Mesothelial cell of epicardium (in vitro differentiated cells): ENCODE data around the gene CR1. TPM values are rescaled to one million over a fixed set of nuclear protein-coding genes. Genes with fewer than 3 reads are reported as not detected.

Source experiments
- DNase-seq, 2 experiments: peaks; one replicate each; pipeline ENCODE4 v3.0.0; 2021; ENCODE audit warnings: low spot score in 2 of 2; ENCODE audit not compliant: unreplicated experiment in 2 of 2
- H3K27ac Mint-ChIP-seq: 2 replicates; pipeline ENCODE4 v1.8.0; 2021; ENCODE audit warnings: mixed read lengths
- H3K27me3 Mint-ChIP-seq: 2 replicates; pipeline ENCODE4 v1.8.0; 2021; ENCODE audit warnings: low read depth, mixed read lengths
- H3K36me3 Mint-ChIP-seq: 2 replicates; pipeline ENCODE4 v1.8.0; 2021; ENCODE audit warnings: mixed read lengths
- H3K4me1 Mint-ChIP-seq: 2 replicates; pipeline ENCODE4 v1.8.0; 2021; ENCODE audit warnings: mixed read lengths
- H3K4me3 Mint-ChIP-seq: 2 replicates; pipeline ENCODE4 v1.8.0; 2021; ENCODE audit warnings: mild to moderate bottlenecking, moderate library complexity, mixed read lengths
- H3K9me3 Mint-ChIP-seq: 2 replicates; pipeline ENCODE4 v1.8.0; 2021; ENCODE audit warnings: mixed read lengths
- total RNA-seq: library from RNA; stranded (reverse); gene quantifications from 3 replicates; pipeline ENCODE4 v1.2.1, GENCODE V29; 2021
- TF ChIP-seq, protein P1 (sequence below): fragments of 200-600 bp; sonication (generic); IDR thresholded peaks from one replicate; pipeline ENCODE4 v1.5.0; 2021; ENCODE audit warnings: antibody characterized with exemption; ENCODE audit not compliant: unreplicated experiment

The CR1 gene
- total RNA-seq, 1 donor from 2014 or later = 0.09 TPM

DNA sequence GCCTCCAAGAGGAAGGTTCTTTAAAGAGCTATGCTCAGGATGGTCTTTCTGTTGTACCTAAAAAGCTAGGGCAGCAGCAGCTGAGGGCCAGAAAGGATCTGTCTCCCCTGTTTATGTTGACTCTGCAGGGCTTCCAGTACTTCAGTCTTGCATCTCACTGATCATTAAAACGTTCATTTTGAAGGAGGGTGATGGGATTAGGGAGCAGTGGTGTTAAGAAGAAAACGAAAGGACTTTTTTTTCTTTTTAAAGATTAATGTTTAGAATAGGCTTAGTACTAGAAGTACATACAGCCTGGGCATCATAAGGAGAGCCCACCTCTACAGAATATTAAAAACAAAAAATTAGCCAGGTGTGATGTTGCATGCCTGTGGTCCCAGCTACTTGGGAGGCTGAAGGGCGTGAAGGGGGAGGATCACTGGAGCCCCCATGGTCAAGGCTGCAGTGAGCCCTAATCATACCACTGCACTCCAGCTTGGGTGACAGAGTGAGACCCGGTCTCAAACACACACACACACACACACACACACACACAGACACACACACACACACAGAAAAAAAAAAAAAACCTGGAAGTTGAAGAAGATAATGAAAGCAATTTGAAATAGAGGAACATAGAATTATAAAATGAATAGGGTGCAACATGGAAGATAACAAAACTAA, 151.8 kb downstream of the CR1 start:
- TF ChIP-seq, protein P1, sequence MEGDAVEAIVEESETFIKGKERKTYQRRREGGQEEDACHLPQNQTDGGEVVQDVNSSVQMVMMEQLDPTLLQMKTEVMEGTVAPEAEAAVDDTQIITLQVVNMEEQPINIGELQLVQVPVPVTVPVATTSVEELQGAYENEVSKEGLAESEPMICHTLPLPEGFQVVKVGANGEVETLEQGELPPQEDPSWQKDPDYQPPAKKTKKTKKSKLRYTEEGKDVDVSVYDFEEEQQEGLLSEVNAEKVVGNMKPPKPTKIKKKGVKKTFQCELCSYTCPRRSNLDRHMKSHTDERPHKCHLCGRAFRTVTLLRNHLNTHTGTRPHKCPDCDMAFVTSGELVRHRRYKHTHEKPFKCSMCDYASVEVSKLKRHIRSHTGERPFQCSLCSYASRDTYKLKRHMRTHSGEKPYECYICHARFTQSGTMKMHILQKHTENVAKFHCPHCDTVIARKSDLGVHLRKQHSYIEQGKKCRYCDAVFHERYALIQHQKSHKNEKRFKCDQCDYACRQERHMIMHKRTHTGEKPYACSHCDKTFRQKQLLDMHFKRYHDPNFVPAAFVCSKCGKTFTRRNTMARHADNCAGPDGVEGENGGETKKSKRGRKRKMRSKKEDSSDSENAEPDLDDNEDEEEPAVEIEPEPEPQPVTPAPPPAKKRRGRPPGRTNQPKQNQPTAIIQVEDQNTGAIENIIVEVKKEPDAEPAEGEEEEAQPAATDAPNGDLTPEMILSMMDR = no peak
- no peak for DNase-seq
- H3K27ac Mint-ChIP-seq = no peak overlapping the region
- no peak overlapping the region for H3K4me3 Mint-ChIP-seq
- H3K9me3 Mint-ChIP-seq = no peaks in the 10 kb centered on the region
- H3K4me1 Mint-ChIP-seq = no peaks in the 10 kb centered on the region
- H3K27me3 Mint-ChIP-seq = peaks cover 8% of the 10 kb centered on the region
- no peaks in the 10 kb centered on the region for H3K36me3 Mint-ChIP-seq

DNA sequence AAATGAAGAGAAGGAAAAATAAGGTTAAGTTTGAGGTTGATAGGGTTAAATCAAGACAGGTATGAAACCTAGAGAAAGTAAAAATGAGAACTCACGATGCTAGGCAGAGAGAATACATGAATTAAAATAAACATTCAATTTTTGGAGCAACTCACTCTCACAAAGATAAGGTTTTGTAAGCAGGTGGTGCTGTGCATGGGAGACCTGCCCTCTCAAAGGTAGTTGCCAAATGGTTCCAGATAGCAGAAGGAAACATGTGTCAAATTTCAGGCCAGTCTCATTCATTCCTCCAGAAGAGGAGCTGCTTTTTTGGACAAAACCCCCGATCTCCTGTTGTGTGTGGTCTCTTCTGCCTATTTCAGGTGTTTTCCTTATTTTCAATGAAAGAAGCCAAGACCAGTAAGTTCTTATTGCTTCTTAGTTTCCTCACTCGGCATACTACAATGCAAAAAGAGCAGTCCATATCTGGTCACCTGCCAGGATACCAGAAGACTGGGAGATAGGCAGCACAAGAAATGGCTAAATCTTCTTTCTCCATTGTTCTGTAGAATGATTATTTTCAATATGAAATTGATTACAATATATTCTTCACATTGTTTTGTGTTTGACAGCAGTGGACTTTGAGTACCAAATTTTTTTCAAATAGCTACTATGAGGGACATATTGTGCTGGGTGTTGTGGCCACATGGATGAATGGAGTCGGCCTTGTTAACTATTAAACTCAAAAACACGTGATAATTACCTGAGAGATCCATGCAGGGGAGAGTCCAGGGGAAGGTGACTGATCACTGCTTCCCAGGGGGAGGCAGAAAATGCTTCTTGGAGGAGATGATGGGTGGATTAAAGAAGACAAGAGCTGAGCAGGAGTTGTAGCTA, 152.6 kb downstream of the CR1 start:
- H3K4me1 Mint-ChIP-seq = no peaks in the 10 kb centered on the region
- no peaks in the 10 kb centered on the region for H3K9me3 Mint-ChIP-seq
- TF ChIP-seq, protein P1 = no peak
- H3K27ac Mint-ChIP-seq = no peak overlapping the region
- no peaks in the 10 kb centered on the region for H3K36me3 Mint-ChIP-seq
- no peak overlapping the region for H3K4me3 Mint-ChIP-seq
- no peak for DNase-seq
- peaks cover 8% of the 10 kb centered on the region for H3K27me3 Mint-ChIP-seq

DNA sequence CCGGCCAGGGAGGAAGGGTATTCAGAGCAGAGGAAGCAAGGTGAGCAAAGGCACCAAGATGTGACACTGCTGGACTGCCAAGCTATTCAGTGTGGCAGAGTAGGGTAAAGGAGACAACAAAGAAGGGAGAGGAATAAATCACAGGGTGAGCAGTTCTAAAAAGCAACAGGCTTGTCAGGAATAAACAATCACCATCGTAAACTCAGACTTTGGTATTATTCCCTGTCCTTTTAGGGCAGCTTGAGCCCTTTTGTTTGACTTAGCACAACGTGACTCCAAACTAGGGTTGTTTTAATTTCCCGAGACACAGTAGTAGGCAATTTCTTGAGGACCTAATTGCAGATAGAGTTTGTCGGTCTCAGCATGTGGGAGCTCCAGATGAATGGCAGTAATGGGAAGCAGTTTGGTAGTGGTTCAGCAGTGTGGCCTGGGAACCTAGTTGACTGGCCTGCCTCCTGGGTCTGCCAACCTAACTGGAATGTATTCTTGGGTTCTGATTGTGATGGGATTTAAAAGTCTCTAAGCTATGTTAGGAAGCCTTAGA, 153.3 kb downstream of the CR1 start:
- H3K36me3 Mint-ChIP-seq = no peaks in the 10 kb centered on the region
- no peak for DNase-seq
- H3K9me3 Mint-ChIP-seq = no peaks in the 10 kb centered on the region
- no peaks in the 10 kb centered on the region for H3K4me1 Mint-ChIP-seq
- no peak overlapping the region for H3K27ac Mint-ChIP-seq
- H3K27me3 Mint-ChIP-seq = peaks cover 8% of the 10 kb centered on the region
- TF ChIP-seq, protein P1 = no peak
- no peak overlapping the region for H3K4me3 Mint-ChIP-seq

DNA sequence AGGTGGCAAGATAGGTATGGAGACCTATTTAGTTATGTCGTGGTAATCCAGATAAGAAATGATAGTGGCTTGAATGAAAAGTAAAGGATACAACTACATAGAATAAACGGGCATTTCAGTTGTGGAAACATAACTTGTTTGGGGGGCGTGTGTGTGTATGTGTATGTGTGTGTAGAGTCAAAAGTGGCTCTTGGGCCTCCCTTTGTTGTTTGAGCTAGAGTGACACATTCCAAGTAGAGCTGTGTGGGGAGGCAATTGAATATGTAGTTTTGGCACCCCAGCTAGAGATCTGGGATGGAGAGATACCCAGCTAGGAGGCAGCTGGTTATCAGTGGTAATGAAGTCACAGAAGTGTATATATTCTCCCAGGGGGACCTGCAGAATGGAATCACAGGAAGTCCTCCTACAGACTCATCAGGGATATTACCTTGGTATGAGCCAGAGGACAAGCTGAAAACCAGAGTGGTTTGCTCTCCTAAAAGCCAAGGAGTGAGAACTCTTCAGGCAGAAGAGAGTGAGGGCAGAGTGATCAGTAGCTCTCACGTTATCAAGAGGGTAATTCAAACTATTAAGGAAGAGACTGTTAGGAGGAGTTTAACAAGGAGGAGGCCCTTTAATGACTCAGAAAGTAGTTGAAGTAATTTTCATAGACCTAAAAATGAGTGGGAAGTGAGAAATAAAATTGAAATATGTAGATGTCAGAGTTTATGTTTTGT, 154.1 kb downstream of the CR1 start:
- H3K4me1 Mint-ChIP-seq = no peaks in the 10 kb centered on the region
- H3K9me3 Mint-ChIP-seq = no peaks in the 10 kb centered on the region
- no peak for DNase-seq
- no peaks in the 10 kb centered on the region for H3K36me3 Mint-ChIP-seq
- TF ChIP-seq, protein P1 = no peak
- H3K27me3 Mint-ChIP-seq = peaks cover 8% of the 10 kb centered on the region
- H3K27ac Mint-ChIP-seq = no peak overlapping the region
- H3K4me3 Mint-ChIP-seq = no peak overlapping the region

DNA sequence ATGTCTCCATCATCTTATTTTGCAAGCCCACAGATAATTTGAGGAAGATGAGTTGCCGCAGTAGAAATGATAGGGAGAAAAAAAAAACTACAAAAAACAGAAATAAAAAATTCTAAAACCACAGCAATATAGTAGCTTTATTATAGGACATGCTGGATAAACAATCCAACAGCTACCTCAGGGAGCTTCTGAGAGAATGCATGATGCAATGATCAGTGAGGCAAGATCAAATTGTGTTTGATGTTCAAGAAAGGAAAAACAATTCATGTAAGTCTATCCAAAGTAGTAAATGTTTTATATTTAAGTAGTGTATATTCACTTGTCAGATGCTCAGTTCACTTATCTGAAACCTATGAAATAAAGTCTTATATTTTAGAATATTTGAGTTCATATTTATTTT, 155.6 kb downstream of the CR1 start:
- Mint-ChIP-seq H3K36me3 (no peaks in the 10 kb centered on the region), H3K4me1 (no peaks in the 10 kb centered on the region), H3K9me3 (no peaks in the 10 kb centered on the region), H3K27me3 (peaks cover 8% of the 10 kb centered on the region), H3K27ac (no peak overlapping the region), H3K4me3 (no peak overlapping the region)
- DNase-seq = no peak
- TF ChIP-seq, protein P1 = no peak
